ENCODE results near the gene SLIT1. TPM values are rescaled to one million over a fixed set of nuclear protein-coding genes. Genes with fewer than 3 reads are reported as not detected.

SLIT1 gene
- total and polyA plus RNA-seq, 5 donors from 2014 or later, result 0.32 TPM; not detected in 4

- no peak for ATAC-seq (ENCODE audit: low read depth in 2 of 2)
- no peaks in the 10 kb centered on the region for H3K9me3 Mint-ChIP-seq
- peaks cover 8 to 19% (median 16%) of the 10 kb centered on the region in 4 donors for H3K4me1 Mint-ChIP-seq
- H3K27ac Mint-ChIP-seq, result no peak overlapping the region
- no peak overlapping the region for H3K27ac ChIP-seq (ENCODE audit: insufficient read depth, low read length, poor library complexity, severe bottlenecking)
- no peak overlapping the region for H3K4me3 ChIP-seq (ENCODE audit: low read depth, low read length)
- no peak for DNase-seq
- peaks cover 15% of the 10 kb centered on the region for H3K36me3 ChIP-seq (ENCODE audit: control insufficient read depth, insufficient read depth, low read length)
- H3K36me3 Mint-ChIP-seq, result peaks cover 27% of the 10 kb centered on the region
- H3K4me3 Mint-ChIP-seq, result no peak overlapping the region
- H3K4me1 ChIP-seq (ENCODE audit: control insufficient read depth, insufficient read depth, low read length, poor library complexity, severe bottlenecking), result no peaks in the 10 kb centered on the region
- no peaks in the 10 kb centered on the region for H3K9me3 ChIP-seq (ENCODE audit: control insufficient read depth in 2 of 2, low read length in 2 of 2)
- no peaks in the 10 kb centered on the region for H3K27me3 Mint-ChIP-seq
- H3K27me3 ChIP-seq (ENCODE audit: control insufficient read depth, insufficient read depth, low read length), result no peaks in the 10 kb centered on the region
Measured at GRCh38 chr10:96982149-96982930, 203.4 kb downstream of the SLIT1 start.

DNA sequence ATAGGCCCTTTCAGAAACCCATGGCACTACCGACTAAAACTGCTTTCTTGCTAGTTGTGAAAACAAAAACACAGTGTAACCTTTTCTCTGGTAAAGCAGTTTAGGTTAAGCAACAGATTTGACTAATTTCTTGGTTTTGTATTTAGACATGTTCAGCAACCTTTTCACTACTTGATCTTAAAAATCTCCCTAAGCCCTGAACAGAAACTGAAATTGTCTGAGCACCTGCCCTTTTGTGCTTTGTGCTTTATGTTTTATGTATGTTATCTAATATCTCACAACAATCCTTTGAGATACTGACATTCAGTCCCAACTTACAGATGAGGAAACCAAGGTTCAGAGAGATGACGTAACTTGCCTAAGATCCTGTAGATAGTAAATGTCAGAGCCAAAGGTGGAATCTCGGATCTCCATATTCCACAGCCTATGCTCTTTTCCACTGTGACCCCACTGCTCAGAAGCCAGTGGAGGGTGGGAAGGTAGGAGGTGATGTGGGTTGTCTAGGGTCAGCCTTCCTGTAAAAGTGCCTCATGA is 207.1 kb downstream of the SLIT1 start:
- H3K36me3 Mint-ChIP-seq, result peaks cover 27% of the 10 kb centered on the region
- Histone ChIP-seq H3K4me1 (ENCODE audit: control insufficient read depth, insufficient read depth, low read length, poor library complexity, severe bottlenecking) (no peaks in the 10 kb centered on the region), H3K27me3 (ENCODE audit: control insufficient read depth, insufficient read depth, low read length) (no peaks in the 10 kb centered on the region), H3K36me3 (ENCODE audit: control insufficient read depth, insufficient read depth, low read length) (peaks cover 15% of the 10 kb centered on the region), H3K27ac (ENCODE audit: insufficient read depth, low read length, poor library complexity, severe bottlenecking) (no peak overlapping the region), H3K4me3 (ENCODE audit: low read depth, low read length) (no peak overlapping the region), H3K9me3 (ENCODE audit: control insufficient read depth in 2 of 2, low read length in 2 of 2) (no peaks in the 10 kb centered on the region)
- peaks cover 7 to 19% (median 13%) of the 10 kb centered on the region in 4 donors for H3K4me1 Mint-ChIP-seq
- ATAC-seq (ENCODE audit: low read depth in 2 of 2) (no peak), DNase-seq (peak in 1 of 3 donors; percentile 58)
- H3K27ac Mint-ChIP-seq, result peak overlapping the region in 1 of 3 donors; percentile 65
- no peaks in the 10 kb centered on the region for H3K9me3 Mint-ChIP-seq
- H3K4me3 Mint-ChIP-seq, result no peak overlapping the region
- H3K27me3 Mint-ChIP-seq, result no peaks in the 10 kb centered on the region

- Histone ChIP-seq H3K27ac (ENCODE audit: insufficient read depth, low read length, poor library complexity, severe bottlenecking) (no peak overlapping the region), H3K4me1 (ENCODE audit: control insufficient read depth, insufficient read depth, low read length, poor library complexity, severe bottlenecking) (no peaks in the 10 kb centered on the region), H3K9me3 (ENCODE audit: control insufficient read depth in 2 of 2, low read length in 2 of 2) (no peaks in the 10 kb centered on the region), H3K4me3 (ENCODE audit: low read depth, low read length) (no peak overlapping the region), H3K27me3 (ENCODE audit: control insufficient read depth, insufficient read depth, low read length) (no peaks in the 10 kb centered on the region), H3K36me3 (ENCODE audit: control insufficient read depth, insufficient read depth, low read length) (no peaks in the 10 kb centered on the region)
- Mint-ChIP-seq H3K36me3 (peaks cover 7% of the 10 kb centered on the region), H3K27me3 (no peaks in the 10 kb centered on the region), H3K4me1 (peaks cover 7 to 27% (median 12%) of the 10 kb centered on the region in 4 donors), H3K9me3 (peaks cover 0 to 2% (median 0%) of the 10 kb centered on the region in 7 donors), H3K27ac (no peak overlapping the region), H3K4me3 (no peak overlapping the region)
- DNase-seq (no peak), ATAC-seq (ENCODE audit: low read depth in 2 of 2) (no peak)
Measured at GRCh38 chr10:96975136-96975535, 210.6 kb downstream of the SLIT1 start.

DNA sequence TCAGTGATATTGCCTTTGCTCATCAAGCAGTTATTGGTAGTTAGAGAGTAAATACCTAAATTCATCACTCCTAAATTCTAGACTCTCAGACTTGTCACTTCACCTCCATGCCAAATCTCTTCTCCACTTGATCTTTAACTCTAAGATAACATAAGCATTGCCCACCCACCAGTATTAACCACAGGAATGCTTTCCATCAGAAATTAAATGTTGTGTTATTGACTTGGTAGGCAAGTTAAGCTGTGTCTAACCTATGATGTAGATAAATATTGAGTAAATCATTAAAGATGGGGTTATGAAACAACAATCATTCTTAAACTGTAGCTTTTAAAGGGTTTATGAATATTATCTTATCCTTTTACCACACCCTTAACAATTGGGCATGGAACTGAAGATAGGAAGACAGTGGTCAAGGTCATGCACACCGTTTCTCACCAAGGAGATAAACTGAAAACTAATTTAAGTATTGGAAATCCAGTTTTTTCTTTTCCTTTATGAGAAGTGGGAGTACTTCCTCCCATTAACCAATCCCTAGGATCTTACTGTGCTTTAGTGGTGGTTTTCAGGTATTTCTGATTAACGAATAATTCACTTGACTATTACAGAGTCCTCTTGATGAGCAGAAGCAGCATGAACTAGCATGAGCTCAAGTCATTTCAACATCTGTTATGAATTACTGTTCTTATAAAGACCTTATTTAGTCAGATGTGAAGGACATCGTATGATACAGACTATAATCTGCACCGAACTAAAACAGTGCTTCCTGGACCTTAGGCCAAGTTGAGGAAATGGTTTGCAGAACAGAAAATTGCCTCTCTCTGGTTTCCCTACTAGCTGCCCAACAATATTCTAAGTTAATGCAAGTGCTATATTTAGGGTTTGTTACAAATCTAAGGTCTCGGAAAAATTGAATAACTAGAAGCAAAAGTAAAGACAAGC is 211.7 kb downstream of the SLIT1 start:
- Mint-ChIP-seq H3K27ac (peak overlapping the region in 1 of 3 donors; percentile 16), H3K4me3 (no peak overlapping the region), H3K27me3 (no peaks in the 10 kb centered on the region), H3K36me3 (peaks cover 7% of the 10 kb centered on the region), H3K4me1 (peaks cover 7 to 28% (median 12%) of the 10 kb centered on the region in 4 donors), H3K9me3 (peaks cover 0 to 2% (median 0%) of the 10 kb centered on the region in 7 donors)
- Histone ChIP-seq H3K27me3 (ENCODE audit: control insufficient read depth, insufficient read depth, low read length) (no peaks in the 10 kb centered on the region), H3K36me3 (ENCODE audit: control insufficient read depth, insufficient read depth, low read length) (no peaks in the 10 kb centered on the region), H3K27ac (ENCODE audit: insufficient read depth, low read length, poor library complexity, severe bottlenecking) (no peak overlapping the region), H3K4me3 (ENCODE audit: low read depth, low read length) (no peak overlapping the region), H3K9me3 (ENCODE audit: control insufficient read depth in 2 of 2, low read length in 2 of 2) (no peaks in the 10 kb centered on the region), H3K4me1 (ENCODE audit: control insufficient read depth, insufficient read depth, low read length, poor library complexity, severe bottlenecking) (no peaks in the 10 kb centered on the region)
- DNase-seq, result no peak
- no peak for ATAC-seq (ENCODE audit: low read depth in 2 of 2)

DNA sequence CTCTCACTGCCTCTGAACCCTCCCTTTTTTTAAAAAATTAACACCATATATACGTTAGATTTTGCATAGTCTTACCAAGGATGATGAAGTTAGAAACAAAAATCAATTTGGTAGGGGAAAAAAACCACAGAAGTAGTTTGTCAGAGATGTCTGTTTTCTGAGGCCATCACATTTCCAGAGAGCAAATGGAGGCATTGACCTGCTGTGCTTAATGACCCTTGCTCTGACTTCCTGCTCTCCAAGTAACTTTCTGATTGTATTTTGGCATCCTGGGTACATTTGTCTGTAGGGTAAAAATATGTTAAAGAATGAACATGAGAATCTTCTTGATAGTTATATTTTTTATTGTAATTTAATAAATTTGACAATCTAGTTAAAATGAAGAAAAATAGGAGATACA is 213.5 kb downstream of the SLIT1 start:
- Mint-ChIP-seq H3K27ac (no peak overlapping the region), H3K36me3 (peaks cover 7% of the 10 kb centered on the region), H3K4me1 (peaks cover 0 to 16% (median under 1%) of the 10 kb centered on the region in 4 donors)

GRCh38 chr10:96971324-96971723 is 214.4 kb downstream of the SLIT1 start:
- ATAC-seq (ENCODE audit: low read depth in 2 of 2) (no peak), DNase-seq (no peak)
- no peaks in the 10 kb centered on the region for H3K9me3 ChIP-seq (ENCODE audit: control insufficient read depth in 2 of 2, low read length in 2 of 2)
- H3K4me1 Mint-ChIP-seq, result peaks cover 0 to 13% (median under 1%) of the 10 kb centered on the region in 4 donors
- no peaks in the 10 kb centered on the region for H3K27me3 Mint-ChIP-seq
- H3K36me3 ChIP-seq (ENCODE audit: control insufficient read depth, insufficient read depth, low read length), result no peaks in the 10 kb centered on the region
- no peak overlapping the region for H3K4me3 ChIP-seq (ENCODE audit: low read depth, low read length)
- no peaks in the 10 kb centered on the region for H3K4me1 ChIP-seq (ENCODE audit: control insufficient read depth, insufficient read depth, low read length, poor library complexity, severe bottlenecking)
- H3K27ac Mint-ChIP-seq, result no peak overlapping the region
- H3K36me3 Mint-ChIP-seq, result peaks cover 13% of the 10 kb centered on the region
- H3K4me3 Mint-ChIP-seq, result no peak overlapping the region
- H3K27ac ChIP-seq (ENCODE audit: insufficient read depth, low read length, poor library complexity, severe bottlenecking), result no peak overlapping the region
- no peaks in the 10 kb centered on the region for H3K27me3 ChIP-seq (ENCODE audit: control insufficient read depth, insufficient read depth, low read length)
- H3K9me3 Mint-ChIP-seq, result peaks cover 0 to 2% (median 0%) of the 10 kb centered on the region in 7 donors

More for the DNA sequence above, 213.5 kb downstream of the SLIT1 start:
- Histone ChIP-seq H3K4me3 (ENCODE audit: low read depth, low read length) (no peak overlapping the region), H3K4me1 (ENCODE audit: control insufficient read depth, insufficient read depth, low read length, poor library complexity, severe bottlenecking) (no peaks in the 10 kb centered on the region), H3K27ac (ENCODE audit: insufficient read depth, low read length, poor library complexity, severe bottlenecking) (no peak overlapping the region), H3K27me3 (ENCODE audit: control insufficient read depth, insufficient read depth, low read length) (no peaks in the 10 kb centered on the region), H3K9me3 (ENCODE audit: control insufficient read depth in 2 of 2, low read length in 2 of 2) (no peaks in the 10 kb centered on the region), H3K36me3 (ENCODE audit: control insufficient read depth, insufficient read depth, low read length) (no peaks in the 10 kb centered on the region)
- ATAC-seq (ENCODE audit: low read depth in 2 of 2) (no peak), DNase-seq (no peak)
- Mint-ChIP-seq H3K4me3 (no peak overlapping the region), H3K27me3 (no peaks in the 10 kb centered on the region), H3K9me3 (peaks cover 0 to 2% (median 0%) of the 10 kb centered on the region in 7 donors)

GRCh38 chr10:96968682-96969423 is 216.9 kb downstream of the SLIT1 start:
- Histone ChIP-seq H3K9me3 (ENCODE audit: control insufficient read depth in 2 of 2, low read length in 2 of 2) (no peaks in the 10 kb centered on the region), H3K36me3 (ENCODE audit: control insufficient read depth, insufficient read depth, low read length) (no peaks in the 10 kb centered on the region), H3K4me3 (ENCODE audit: low read depth, low read length) (no peak overlapping the region), H3K4me1 (ENCODE audit: control insufficient read depth, insufficient read depth, low read length, poor library complexity, severe bottlenecking) (no peaks in the 10 kb centered on the region), H3K27ac (ENCODE audit: insufficient read depth, low read length, poor library complexity, severe bottlenecking) (no peak overlapping the region), H3K27me3 (ENCODE audit: control insufficient read depth, insufficient read depth, low read length) (no peaks in the 10 kb centered on the region)
- ATAC-seq (ENCODE audit: low read depth in 2 of 2) (no peak), DNase-seq (no peak)
- Mint-ChIP-seq H3K27ac (no peak overlapping the region), H3K36me3 (peaks cover 8% of the 10 kb centered on the region), H3K4me3 (no peak overlapping the region), H3K4me1 (peaks cover 0 to 13% (median 3%) of the 10 kb centered on the region in 4 donors), H3K9me3 (peaks cover 0 to 2% (median 0%) of the 10 kb centered on the region in 7 donors), H3K27me3 (no peaks in the 10 kb centered on the region)

All from CD4-positive, CD25-positive, alpha-beta regulatory T cell (primary cell).